Left ventricle myocardium superior (tissue), 1 donor: Measurements from ENCODE around the gene RNASE9. TPM values are rescaled to one million over a fixed set of nuclear protein-coding genes. Genes with fewer than 3 reads are reported as not detected.
"Not testable (repeated sequence)": the region's sequence is repeated elsewhere in the genome, so short reads cannot be mapped to it uniquely, and the experiment has no call there.

Source experiments
- ATAC-seq: fragments of 200-7000 bp; cut with Tn5 transposase; one replicate; pipeline ENCODE4 v1.9.1; 2020; ENCODE audit warnings: mild to moderate bottlenecking, moderate library complexity
- DNase-seq: peaks from one replicate; pipeline ENCODE4 v3.0.0-alpha.2; 2020
- intact Hi-C: fragments of 100-400 bp; cut with micrococcal nuclease; formaldehyde crosslinking; loops from one replicate; pipeline ENCODE4 v1.11.0; 2022
- total RNA-seq: library from RNA; stranded (reverse); fragmentation: NEBNext Ultra II Directional; extraction: Animal tissue kit (Norgen Biotek cat#: 25700); gene quantifications from one replicate; pipeline ENCODE4 v1.2.1, GENCODE V29; 2021
- donor health status: DM: no; HTN: yes; CAD: no; lungs with severe emphysema.

The RNASE9 gene
- total RNA-seq, 1 donor from 2014 or later, result not detected

- DNase-seq, result no peak
- intact Hi-C loops, result no loop called here
Measured at GRCh38 chr14:20580242-20580641, 19.4 kb upstream of the RNASE9 start.

DNA sequence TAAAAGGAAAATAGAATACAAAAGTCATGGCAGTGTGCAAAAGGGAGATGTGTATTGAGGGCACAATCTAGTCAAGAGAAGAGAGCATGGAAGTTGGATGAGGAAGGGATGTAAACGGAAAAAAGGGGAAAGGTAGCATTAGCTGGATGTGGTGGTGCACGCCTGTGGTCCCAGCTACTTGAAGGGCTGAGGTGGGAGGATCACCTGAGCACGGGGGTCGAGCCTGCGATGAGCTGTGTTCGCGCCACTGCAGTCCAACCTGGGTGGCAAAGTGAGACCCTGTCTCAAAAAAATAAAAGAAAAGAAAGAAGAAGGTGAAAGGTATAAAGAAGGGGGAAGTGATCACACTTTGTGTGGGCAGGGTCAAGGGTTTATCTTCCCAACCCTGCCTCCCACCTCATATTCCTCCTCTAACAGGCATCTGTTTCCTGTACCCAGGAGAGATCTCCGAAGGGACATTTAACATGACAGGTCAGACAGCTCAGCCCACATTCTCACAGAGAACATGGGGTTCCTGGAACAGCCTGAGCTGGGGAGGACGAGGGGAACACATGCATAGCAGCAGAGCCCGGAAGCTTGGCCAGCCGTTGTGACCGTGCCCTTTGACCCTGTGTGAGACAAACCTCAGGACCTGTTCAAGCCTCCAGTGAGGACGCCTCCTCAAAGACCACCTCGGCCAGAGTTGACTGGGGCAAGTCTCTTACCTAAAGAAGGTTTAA lies 18.1 kb upstream of the RNASE9 start:
- DNase-seq (no peak), ATAC-seq (no peak)
- intact Hi-C loops, result no loop called here

More at GRCh38 chr14:20580242-20580641, 19.4 kb upstream of the RNASE9 start:
- no peak for ATAC-seq

GRCh38 chr14:20578325-20578724 lies 17.5 kb upstream of the RNASE9 start:
- DNase-seq, result no peak
- intact Hi-C loops, result no loop called here
- ATAC-seq, result no peak

DNA sequence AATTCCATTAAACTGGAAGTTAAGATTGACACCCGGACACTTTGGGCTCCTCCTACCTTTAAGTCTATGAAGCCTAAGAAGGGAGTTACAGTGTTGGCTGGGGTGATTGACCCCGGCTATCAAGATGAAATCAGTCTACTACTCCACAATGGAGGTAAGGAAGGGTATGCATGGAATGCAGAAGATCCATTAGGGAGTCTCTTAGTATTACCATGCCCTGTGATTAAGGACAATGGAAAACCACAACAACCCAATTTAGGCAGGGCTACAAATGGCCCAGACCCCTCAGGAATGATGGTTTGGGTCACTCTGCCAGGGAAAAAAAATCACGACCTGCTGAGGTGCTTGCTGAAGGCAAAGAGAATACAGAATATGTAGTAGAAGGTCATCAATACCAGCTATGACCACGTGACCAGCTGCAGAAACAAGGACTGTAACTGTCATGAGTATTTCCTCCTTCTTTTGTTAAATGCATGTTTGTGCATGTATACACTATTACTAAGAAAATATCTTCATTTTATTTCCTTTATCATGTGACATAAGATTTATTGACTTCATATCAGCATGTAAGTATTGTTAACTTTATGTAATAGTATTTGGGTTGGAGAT lies 11.6 kb upstream of the RNASE9 start:
- DNase-seq, ATAC-seq, intact Hi-C loops: not testable (repeated sequence)

- ATAC-seq, DNase-seq, intact Hi-C loops: not testable (repeated sequence)
Measured at GRCh38 chr14:20570720-20571119, 9.9 kb upstream of the RNASE9 start.

- DNase-seq, intact Hi-C loops, ATAC-seq: not testable (repeated sequence)
Measured at GRCh38 chr14:20569865-20570264, 9.0 kb upstream of the RNASE9 start.

- no peak for ATAC-seq
- intact Hi-C loops, result no loop called here
- DNase-seq, result no peak
Measured at GRCh38 chr14:20569066-20569465, 8.2 kb upstream of the RNASE9 start.

GRCh38 chr14:20568393-20568792 lies 7.5 kb upstream of the RNASE9 start:
- no peak for DNase-seq
- intact Hi-C loops, result no loop called here
- no peak for ATAC-seq

- intact Hi-C loops, DNase-seq, ATAC-seq: not testable (repeated sequence)
Measured at GRCh38 chr14:20567199-20567598, 6.4 kb upstream of the RNASE9 start.

DNA sequence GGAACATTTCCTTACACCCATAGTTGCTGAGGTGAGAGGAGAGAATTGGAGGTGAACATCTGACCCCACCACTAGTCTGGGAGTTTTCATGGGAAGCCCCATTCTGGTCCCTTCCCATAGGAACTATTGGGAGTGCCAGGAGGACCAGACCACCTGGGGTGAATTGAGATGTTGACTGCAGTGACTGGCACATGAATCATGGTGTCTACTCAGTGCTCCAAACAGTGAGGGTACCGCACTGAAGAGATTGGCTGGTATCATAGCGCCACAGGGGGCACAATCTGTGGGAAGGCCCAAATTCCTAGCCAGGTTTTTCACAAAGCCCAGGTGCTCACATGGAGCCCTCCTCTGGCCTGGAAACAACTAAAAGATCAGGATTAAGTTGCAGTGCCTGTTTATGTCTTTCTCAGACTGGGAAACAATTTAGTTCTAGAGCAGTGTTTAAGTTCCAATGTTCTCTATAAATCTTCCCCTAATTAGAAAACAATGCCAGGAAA lies 3.7 kb upstream of the RNASE9 start:
- intact Hi-C loops, result no loop called here
- ATAC-seq, result no peak

GRCh38 chr14:20563971-20564370 lies 3.1 kb upstream of the RNASE9 start:
- intact Hi-C loops, result no loop called here
- ATAC-seq (no peak), DNase-seq (no peak)

More for the DNA sequence above, 3.7 kb upstream of the RNASE9 start:
- no peak for DNase-seq

- intact Hi-C loops, result no loop called here
- no peak for ATAC-seq
- DNase-seq, result no peak
Measured at GRCh38 chr14:20559461-20559904, 1.4 kb downstream of the RNASE9 start.

GRCh38 chr14:20557212-20557542 lies 3.7 kb downstream of the RNASE9 start:
- ATAC-seq (no peak), DNase-seq (no peak)
- intact Hi-C loops, result no loop called here

DNA sequence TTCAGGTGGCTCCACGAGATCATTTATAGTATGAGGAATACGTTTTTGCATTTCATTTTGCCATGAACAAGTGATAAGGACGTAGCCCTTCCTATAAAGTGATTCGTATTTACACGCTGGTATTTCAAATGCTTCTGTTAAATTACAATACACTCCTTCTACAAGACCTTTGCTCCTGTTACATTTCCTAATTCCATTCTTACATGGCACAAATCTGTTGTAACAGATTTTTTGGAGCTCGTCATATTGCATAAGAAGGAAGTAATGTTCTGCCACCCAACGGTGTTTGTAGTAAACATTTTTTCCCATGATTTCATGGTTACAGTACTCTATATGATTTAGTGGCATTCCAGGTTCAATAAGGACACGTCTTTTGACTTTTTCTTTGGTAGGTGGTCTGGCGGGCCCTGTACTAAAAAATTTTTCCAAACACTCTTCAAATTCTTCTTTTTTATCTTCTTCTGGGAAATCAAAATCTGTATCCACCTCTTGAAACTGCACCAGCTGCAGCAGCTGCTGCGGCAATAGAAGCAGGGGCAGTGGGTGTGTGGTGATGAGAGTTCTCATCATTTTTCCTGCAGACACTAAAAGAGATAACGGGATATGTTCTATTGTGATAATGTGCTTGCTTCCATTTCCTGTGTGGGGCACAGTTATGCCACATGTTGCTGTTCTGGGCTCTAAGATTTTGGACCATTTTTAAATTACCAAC lies 4.2 kb downstream of the RNASE9 start:
- ATAC-seq (no peak), DNase-seq (no peak)
- intact Hi-C loops, result no loop called here

DNA sequence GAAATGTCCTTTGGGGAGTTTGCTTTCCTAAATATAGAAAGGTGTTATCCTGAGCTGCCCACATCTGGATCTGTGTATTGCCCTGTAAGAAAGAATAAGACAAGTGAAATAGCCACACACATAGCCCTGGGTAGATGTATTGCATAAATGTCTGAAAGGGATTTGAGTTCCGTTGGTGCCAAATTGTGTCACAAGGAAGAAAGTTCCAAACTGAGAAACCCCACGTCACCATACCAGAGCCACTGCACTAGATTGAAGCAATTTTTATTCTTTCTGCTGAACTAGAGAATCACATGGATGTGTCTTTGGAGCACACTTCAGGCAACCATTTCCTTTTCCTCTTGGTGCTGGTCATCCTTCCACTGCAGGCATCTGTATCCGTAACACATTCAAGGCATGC lies 5.0 kb downstream of the RNASE9 start:
- no peak for ATAC-seq
- intact Hi-C loops, result no loop called here
- DNase-seq, result no peak

- ATAC-seq, result no peak
- intact Hi-C loops, result no loop called here
- DNase-seq, result no peak
Measured at GRCh38 chr14:20553024-20553423, 7.8 kb downstream of the RNASE9 start.

DNA sequence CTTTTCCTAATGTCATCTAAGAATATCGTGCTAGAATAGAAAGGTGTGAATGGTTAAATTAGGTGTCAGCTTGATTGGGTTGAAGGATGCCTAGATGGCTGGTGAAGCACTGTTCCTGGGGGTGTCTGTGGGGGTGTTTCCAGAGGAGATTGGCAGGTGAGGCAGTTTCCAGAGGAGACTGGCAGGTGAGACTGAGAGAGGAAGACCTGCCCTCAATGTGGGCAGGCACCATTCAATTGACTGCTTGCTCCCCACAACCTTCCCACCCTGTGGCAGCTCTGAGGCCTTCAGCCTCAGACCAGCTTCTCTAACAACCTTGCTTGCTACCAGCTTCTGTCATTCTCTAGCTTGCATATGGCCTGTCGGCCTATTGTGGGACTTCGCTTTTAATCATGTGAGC lies 9.2 kb downstream of the RNASE9 start:
- no peak for DNase-seq
- intact Hi-C loops, result no loop called here
- no peak for ATAC-seq

DNA sequence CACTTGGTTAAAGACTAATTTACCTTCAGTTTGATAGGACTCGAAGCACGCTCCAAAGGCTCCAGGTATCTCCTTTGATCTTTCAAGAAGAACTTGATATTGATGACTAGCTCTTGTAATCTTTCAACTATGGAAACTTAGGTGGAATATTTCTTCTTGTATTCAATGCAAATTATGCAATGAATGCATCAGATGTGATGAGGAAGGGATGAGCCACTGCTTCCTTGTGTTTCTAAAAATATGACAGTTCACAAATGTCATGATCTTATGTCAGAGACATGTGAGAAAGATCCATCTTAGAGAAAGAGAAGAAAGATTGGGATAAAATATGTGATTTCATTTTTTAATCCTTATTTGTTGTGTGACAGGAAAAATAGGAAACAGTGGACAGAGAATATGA lies 9.9 kb downstream of the RNASE9 start:
- intact Hi-C loops, result no loop called here
- DNase-seq, result no peak
- ATAC-seq, result no peak

- DNase-seq, result no peak
- intact Hi-C loops, result no loop called here
- ATAC-seq, result no peak
Measured at GRCh38 chr14:20548414-20549158, 12.3 kb downstream of the RNASE9 start.

GRCh38 chr14:20546877-20547276 lies 14.0 kb downstream of the RNASE9 start:
- no peak for DNase-seq

More at GRCh38 chr14:20546877-20547276, 14.0 kb downstream of the RNASE9 start:
- intact Hi-C loops, result no loop called here
- no peak for ATAC-seq
